Smooth muscle cell (in vitro differentiated cells): ENCODE results near the gene MYEOV. TPM values are rescaled to one million over a fixed set of nuclear protein-coding genes. Genes with fewer than 3 reads are reported as not detected.
A peak's percentile ranks its signal among the peaks of the same experiment; 100 is the strongest.

ENCODE experiments used
- DNase-seq: peaks from one replicate; lab custom pipeline; 2025; ENCODE audit not compliant: unreplicated experiment; lab: John Stamatoyannopoulos, UW
- H2AFZ ChIP-seq: fragments of 200-600 bp; sonication (generic); 2 replicates; pipeline ENCODE4 v1.6.0; 2016; ENCODE audit warnings: antibody characterized with exemption, low read depth, mild to moderate bottlenecking
- H3F3A ChIP-seq: fragments of 200-600 bp; sonication (generic); 2 replicates; pipeline ENCODE4 v1.6.0; 2017; ENCODE audit warnings: antibody characterized with exemption, low read depth
- H3K27ac ChIP-seq: fragments of 200-600 bp; sonication (generic); 2 replicates; pipeline ENCODE4 v1.5.1; 2016; ENCODE audit warnings: low read depth, mild to moderate bottlenecking
- H3K27me3 ChIP-seq: fragments of 200-600 bp; sonication (generic); 2 replicates; pipeline ENCODE4 v1.6.1; 2016; ENCODE audit warnings: low read depth, mild to moderate bottlenecking
- H3K36me3 ChIP-seq: fragments of 200-600 bp; sonication (generic); 2 replicates; pipeline ENCODE4 v1.5.1; 2016; ENCODE audit warnings: low read depth
- H3K4me1 ChIP-seq: fragments of 200-600 bp; sonication (generic); 2 replicates; pipeline ENCODE4 v1.5.1; 2016; ENCODE audit warnings: low read depth
- H3K4me2 ChIP-seq: fragments of 200-600 bp; sonication (generic); 2 replicates; pipeline ENCODE4 v1.6.0; 2016; ENCODE audit warnings: mild to moderate bottlenecking
- H3K4me3 ChIP-seq: fragments of 200-600 bp; sonication (generic); 2 replicates; pipeline ENCODE4 v1.5.1; 2016; ENCODE audit warnings: mild to moderate bottlenecking
- H3K79me2 ChIP-seq: fragments of 200-600 bp; sonication (generic); 2 replicates; pipeline ENCODE4 v1.6.0; 2016; ENCODE audit warnings: low read depth, mild to moderate bottlenecking
- H3K9ac ChIP-seq: fragments of 200-600 bp; sonication (generic); 2 replicates; pipeline ENCODE4 v1.6.0; 2016; ENCODE audit warnings: low read depth
- H3K9me3 ChIP-seq: fragments of 200-600 bp; sonication (generic); replicated peaks from 2 replicates; pipeline ENCODE4 v1.5.1; 2016; ENCODE audit warnings: low read depth
- H4K20me1 ChIP-seq: fragments of 200-600 bp; sonication (generic); 2 replicates; pipeline ENCODE4 v1.6.0; 2016; ENCODE audit warnings: low read depth
- WGBS: methylation state at CpG from one replicate; pipeline ENCODE4 v1.1.7; 2016; ENCODE audit warnings: low lambda C conversion rate; 5-methylcytosine and 5-hydroxymethylcytosine counted together
- polyA plus RNA-seq: library from polyadenylated mRNA; unstranded; fragments of >200 nt; fragmentation: Nextera tagmentation; extraction: Ambion mirVana; gene quantifications from 2 replicates; pipeline ENCODE4 v1.2.1, GENCODE V29; 2016
- total RNA-seq: library from RNA; depleted of rRNA; stranded (reverse); fragments of >200 nt; gene quantifications from 2 replicates; pipeline ENCODE4 v1.2.3, GENCODE V29; 2014
- TF ChIP-seq, protein P1 (sequence below): fragments of 200-600 bp; sonication (generic); IDR thresholded peaks from 2 replicates; pipeline ENCODE4 v1.5.1; 2017; ENCODE audit warnings: borderline replicate concordance, mild to moderate bottlenecking, antibody characterized with exemption; ENCODE audit not compliant: insufficient read depth, poor library complexity, severe bottlenecking

MYEOV gene
- total and polyA plus RNA-seq, 2 experiments from 2014 or later, result 1.1 TPM; not detected in 1

DNA sequence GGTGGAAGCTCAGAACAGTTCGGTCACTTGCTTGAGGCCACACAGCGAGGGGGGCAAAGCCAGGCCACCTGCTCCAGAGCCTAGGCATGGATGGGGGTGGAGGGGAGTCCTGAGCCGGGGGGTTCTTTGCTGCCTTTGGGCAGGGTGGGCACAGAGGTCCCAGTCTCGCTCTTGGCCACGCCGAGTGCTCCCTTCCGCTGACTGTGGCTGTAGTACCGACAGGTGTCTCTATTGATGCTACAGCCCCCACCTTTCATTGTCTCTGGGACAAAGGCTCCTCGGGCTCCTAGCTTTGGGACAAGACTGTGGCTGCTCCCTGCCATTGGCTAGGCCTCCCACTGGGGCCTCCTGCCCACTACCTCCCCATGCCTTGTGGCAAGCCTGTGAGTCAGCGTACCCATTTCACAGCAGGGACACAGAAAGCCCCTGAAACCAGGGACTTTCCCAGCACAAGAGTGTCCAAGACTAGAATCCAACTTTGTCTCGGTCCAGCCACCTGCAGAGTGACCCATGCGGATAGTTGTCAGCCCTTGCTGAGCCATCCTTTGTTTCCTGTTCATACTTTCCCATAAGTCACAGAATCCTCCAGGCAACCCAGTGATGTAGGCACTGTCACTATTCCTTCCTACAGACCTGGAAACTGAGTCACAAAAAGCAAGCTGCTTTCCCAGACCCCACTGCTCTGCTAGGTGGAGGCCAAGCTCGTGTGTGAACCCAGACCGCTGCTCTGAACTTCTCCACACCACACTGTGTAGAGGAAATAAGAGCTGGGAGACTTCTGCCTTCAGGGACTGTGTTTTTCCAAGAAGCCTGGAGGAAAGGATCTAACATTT, 17.2 kb downstream of the MYEOV start:
- TF ChIP-seq, protein P1, sequence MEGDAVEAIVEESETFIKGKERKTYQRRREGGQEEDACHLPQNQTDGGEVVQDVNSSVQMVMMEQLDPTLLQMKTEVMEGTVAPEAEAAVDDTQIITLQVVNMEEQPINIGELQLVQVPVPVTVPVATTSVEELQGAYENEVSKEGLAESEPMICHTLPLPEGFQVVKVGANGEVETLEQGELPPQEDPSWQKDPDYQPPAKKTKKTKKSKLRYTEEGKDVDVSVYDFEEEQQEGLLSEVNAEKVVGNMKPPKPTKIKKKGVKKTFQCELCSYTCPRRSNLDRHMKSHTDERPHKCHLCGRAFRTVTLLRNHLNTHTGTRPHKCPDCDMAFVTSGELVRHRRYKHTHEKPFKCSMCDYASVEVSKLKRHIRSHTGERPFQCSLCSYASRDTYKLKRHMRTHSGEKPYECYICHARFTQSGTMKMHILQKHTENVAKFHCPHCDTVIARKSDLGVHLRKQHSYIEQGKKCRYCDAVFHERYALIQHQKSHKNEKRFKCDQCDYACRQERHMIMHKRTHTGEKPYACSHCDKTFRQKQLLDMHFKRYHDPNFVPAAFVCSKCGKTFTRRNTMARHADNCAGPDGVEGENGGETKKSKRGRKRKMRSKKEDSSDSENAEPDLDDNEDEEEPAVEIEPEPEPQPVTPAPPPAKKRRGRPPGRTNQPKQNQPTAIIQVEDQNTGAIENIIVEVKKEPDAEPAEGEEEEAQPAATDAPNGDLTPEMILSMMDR, result no peak
- Histone ChIP-seq H3K79me2 (no peaks in the 10 kb centered on the region), H3K9me3 (no peaks in the 10 kb centered on the region), H3K36me3 (no peaks in the 10 kb centered on the region), H3K9ac (no peak overlapping the region), H3K4me2 (no peak overlapping the region), H4K20me1 (no peaks in the 10 kb centered on the region), H3K27me3 (no peaks in the 10 kb centered on the region), H3F3A (no peaks in the 10 kb centered on the region), H3K4me1 (no peaks in the 10 kb centered on the region), H3K4me3 (no peak overlapping the region), H3K27ac (no peak overlapping the region), H2AFZ (no peak overlapping the region)
- 89% methylated on average over 13 of the region's 14 CpGs for WGBS
- no peak for DNase-seq

DNA sequence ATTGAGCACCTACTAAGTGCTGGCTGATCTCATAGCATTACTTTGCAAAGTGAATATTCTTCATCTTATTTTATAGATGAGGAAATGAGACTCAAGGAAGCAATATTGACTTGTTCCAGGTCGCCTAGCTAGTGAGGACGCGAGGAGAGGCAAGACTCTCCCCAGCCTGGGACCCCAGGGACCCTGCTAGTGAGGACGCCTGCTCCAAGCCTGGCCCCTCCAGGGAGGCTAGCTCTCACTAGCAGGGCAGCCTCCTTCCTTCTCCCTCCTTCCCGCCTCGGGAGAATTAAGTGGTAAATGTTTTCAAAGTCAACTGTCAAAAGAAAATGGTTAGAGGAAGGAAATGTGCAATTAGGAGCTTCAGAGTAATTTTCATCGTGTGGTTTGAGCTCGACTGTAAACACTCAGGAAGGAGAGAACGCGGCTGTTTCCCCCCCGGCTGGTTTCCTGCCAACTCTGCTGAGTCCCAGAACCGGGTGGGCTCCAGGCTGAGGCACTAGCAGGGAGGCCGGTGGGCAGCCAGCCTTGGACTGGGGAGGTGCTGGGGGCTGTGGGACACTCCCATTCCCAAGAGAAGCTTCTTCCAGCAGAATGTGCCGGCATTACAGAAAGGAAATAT, 17.9 kb downstream of the MYEOV start:
- Histone ChIP-seq H3K27ac (no peak overlapping the region), H3K27me3 (no peaks in the 10 kb centered on the region), H3K4me2 (peak overlapping the region; percentile 28), H2AFZ (no peak overlapping the region), H3K4me3 (no peak overlapping the region), H3K4me1 (no peaks in the 10 kb centered on the region), H3F3A (no peaks in the 10 kb centered on the region), H3K9me3 (no peaks in the 10 kb centered on the region), H3K36me3 (no peaks in the 10 kb centered on the region), H4K20me1 (no peaks in the 10 kb centered on the region), H3K79me2 (no peaks in the 10 kb centered on the region), H3K9ac (peak overlapping the region; percentile 23)
- no peak for DNase-seq
- WGBS, result 43% methylated on average over 14 of the region's 14 CpGs
- TF ChIP-seq, protein P1, result no peak

DNA sequence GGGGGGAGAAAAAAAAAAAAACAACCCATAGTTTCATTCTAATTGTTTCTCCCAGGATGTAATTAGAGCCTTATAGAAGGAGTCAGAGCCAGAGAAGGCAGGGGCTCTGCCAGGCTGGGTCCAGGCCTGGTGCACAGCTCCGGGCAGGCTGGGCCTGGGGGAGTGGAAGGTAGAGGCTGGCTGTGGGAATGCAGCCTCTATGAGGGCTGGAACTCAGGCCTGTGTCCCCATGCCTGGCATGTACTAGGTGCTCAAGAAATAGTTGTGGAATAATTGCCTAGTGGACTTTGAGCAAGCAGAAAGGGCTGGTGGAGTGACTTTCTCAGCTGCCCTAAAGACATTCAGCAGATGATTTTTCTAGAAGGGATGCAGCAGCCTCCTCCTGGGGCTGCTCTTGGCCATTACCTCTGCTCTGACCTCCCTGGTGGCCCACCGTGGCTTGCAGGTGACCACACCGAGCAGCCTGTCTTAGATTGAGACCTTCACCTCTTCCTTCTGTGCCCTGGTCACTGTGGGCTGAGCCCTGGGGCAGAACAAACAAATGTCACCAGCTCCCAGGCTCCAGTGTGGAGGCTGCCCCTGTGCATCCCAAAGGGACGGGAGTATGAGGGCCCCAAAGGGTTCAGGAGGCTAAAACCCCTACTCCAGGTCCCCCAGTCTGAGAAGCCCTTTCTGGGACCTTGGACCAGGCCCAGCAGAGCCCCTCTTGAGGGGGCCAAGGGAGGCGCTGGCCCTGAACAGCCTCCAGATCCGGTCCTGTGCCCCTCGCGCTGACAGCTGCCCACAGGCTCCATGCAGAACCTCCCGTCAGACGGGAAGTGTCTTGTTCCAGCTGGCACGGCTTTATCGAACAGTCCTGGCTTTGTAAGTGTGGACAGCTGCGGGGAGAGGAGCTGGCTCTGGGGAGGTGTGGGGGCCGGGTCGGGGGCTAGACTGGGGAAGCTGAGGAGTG, 18.8 kb downstream of the MYEOV start:
- H3K9me3 ChIP-seq, result no peaks in the 10 kb centered on the region
- peaks cover 3% of the 10 kb centered on the region for H3F3A ChIP-seq
- H3K36me3 ChIP-seq, result no peaks in the 10 kb centered on the region
- no peak overlapping the region for H2AFZ ChIP-seq
- WGBS, result 93% methylated on average over 15 of the region's 15 CpGs
- no peak for DNase-seq
- H3K27me3 ChIP-seq, result no peaks in the 10 kb centered on the region
- no peak overlapping the region for H3K4me3 ChIP-seq
- H3K27ac ChIP-seq, result no peak overlapping the region
- H3K79me2 ChIP-seq, result no peaks in the 10 kb centered on the region
- H3K4me2 ChIP-seq, result no peak overlapping the region
- H3K9ac ChIP-seq, result no peak overlapping the region
- H4K20me1 ChIP-seq, result no peaks in the 10 kb centered on the region
- TF ChIP-seq, protein P1, result no peak
- no peaks in the 10 kb centered on the region for H3K4me1 ChIP-seq
